Skeletal muscle satellite cell (primary cell): Measurements from ENCODE around the gene MPST.

ENCODE experiments used
- H3K27me3 ChIP-seq: 2 replicates; pipeline ENCODE4 v1.7.0; 2013; ENCODE audit warnings: low read length; ENCODE audit not compliant: control insufficient read depth, insufficient read depth
- H3K36me3 ChIP-seq: 2 replicates; pipeline ENCODE4 v1.7.0; 2013; ENCODE audit warnings: mild to moderate bottlenecking, control low read depth, low read length; ENCODE audit not compliant: insufficient read depth
- H3K4me1 ChIP-seq: 2 replicates; pipeline ENCODE4 v1.7.0; 2013; ENCODE audit warnings: low read length; ENCODE audit not compliant: control insufficient read depth, insufficient read depth
- H3K4me2 ChIP-seq: 2 replicates; pipeline ENCODE4 v1.7.0; 2013; ENCODE audit warnings: mild to moderate bottlenecking, low read length
- H3K4me3 ChIP-seq: 2 replicates; pipeline ENCODE4 v1.7.0; 2013; ENCODE audit warnings: low read length
- H3K9ac ChIP-seq: 2 replicates; pipeline ENCODE4 v1.7.0; 2013; ENCODE audit warnings: mild to moderate bottlenecking, low read depth, low read length, moderate library complexity
- H3K9me3 ChIP-seq: replicated peaks from 2 replicates; pipeline ENCODE4 v1.7.0; 2013; ENCODE audit warnings: mild to moderate bottlenecking, control low read depth, low read length

MPST gene

DNA sequence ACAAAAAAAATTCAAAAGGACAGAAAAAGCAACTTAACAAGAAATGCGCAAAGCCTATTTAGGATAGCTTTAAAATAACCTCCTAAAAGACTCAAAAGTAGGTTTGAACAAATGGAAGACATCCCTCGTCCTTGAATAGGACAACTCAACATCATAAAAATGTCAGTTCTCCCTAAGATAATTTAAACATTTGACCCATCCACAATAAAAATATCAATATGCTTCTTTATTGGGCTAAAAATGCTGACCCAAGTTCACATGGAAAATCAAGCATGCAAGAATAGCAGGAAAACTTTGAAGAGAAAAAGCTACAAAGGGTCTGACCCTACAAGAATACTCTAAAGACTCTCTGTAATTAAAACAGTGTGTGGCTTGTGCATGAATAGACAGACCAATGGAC lies 19.9 kb downstream of the MPST start:
- Histone ChIP-seq H3K27me3 (peaks cover 35% of the 10 kb centered on the region), H3K9ac (no peak overlapping the region), H3K36me3 (no peaks in the 10 kb centered on the region), H3K4me1 (peaks cover 3% of the 10 kb centered on the region), H3K4me3 (no peak overlapping the region), H3K9me3 (no peaks in the 10 kb centered on the region), H3K4me2 (no peak overlapping the region)

DNA sequence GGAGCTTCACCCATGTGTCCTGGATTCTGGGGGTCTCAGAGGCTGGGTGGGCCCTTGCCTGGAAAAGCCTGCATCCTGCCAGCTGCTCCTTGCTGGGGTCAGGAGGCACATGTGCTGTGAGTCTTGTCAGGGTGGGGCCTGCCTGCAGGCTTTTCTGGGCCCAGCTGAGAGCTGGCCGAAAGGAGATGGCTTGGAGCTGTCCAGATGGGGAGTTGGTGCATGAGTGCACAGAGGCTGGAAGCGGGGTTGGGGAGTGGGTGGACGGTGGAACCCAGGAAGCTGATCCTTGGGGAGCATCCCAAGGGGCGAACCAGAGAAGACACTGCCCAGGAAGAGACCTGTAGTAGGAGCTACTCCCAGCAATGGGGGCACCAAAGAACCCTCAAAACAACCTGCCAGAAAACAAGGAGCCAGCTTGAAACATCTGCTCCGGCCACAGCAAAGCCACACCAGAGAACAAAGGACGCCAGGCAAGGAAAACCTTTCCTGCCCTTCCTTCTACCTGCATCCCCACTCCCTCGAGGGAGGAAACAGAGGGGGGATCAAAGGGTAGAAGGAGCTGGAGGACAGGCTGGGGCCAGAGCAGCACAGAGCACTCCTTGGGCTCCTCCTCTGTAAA lies 23.8 kb downstream of the MPST start:
- H3K4me1 ChIP-seq = peaks cover 5% of the 10 kb centered on the region

DNA sequence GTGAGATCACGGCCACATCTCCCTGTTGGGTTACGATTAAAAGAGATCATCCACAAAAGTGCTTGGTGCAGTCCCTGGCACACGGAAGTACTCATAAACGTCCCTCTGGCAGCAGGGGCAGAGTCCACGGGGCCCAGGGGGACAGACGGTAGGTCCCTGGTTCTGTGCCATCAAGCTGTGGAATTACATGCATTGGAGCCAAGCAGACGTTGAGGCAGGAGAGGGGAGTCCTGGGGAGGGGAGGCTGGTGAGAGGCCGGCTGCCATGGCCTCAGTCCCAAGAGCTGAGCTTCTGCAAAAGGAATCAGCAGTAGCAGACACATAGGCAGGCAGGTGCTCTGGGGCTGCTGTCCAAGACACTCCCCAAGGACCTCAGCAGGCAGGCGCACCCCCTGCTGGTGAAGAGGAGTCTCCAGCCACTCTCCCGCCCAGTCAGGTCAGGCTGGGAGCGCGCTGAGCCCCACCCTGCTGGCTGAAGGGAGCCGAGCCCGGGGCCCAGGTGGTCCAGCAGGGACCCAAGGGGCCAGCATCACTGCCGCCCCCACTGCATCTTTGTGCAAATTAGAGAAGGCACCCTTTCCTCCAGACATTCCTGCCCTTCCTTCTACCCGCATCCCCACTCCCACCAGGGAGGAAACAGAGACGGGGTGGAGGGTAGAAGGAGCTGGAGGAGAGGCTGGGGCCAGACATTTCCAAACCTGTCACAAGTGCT lies 24.4 kb downstream of the MPST start:
- peaks cover 5% of the 10 kb centered on the region for H3K4me1 ChIP-seq
- H3K9ac ChIP-seq = no peak overlapping the region
- no peak overlapping the region for H3K4me3 ChIP-seq
- no peaks in the 10 kb centered on the region for H3K9me3 ChIP-seq
- H3K27me3 ChIP-seq = peaks cover 13% of the 10 kb centered on the region
- H3K36me3 ChIP-seq = no peaks in the 10 kb centered on the region
- no peak overlapping the region for H3K4me2 ChIP-seq

More for the DNA sequence above, 23.8 kb downstream of the MPST start:
- no peaks in the 10 kb centered on the region for H3K9me3 ChIP-seq
- H3K4me2 ChIP-seq = no peak overlapping the region
- peaks cover 13% of the 10 kb centered on the region for H3K27me3 ChIP-seq
- H3K9ac ChIP-seq = no peak overlapping the region
- H3K36me3 ChIP-seq = no peaks in the 10 kb centered on the region
- H3K4me3 ChIP-seq = no peak overlapping the region

GRCh38 chr22:37044634-37045625 lies 25.4 kb downstream of the MPST start:
- H3K4me1 ChIP-seq = peaks cover 5% of the 10 kb centered on the region
- no peak overlapping the region for H3K4me2 ChIP-seq
- no peak overlapping the region for H3K4me3 ChIP-seq
- H3K9me3 ChIP-seq = no peaks in the 10 kb centered on the region
- H3K36me3 ChIP-seq = no peaks in the 10 kb centered on the region
- H3K9ac ChIP-seq = no peak overlapping the region
- peaks cover 13% of the 10 kb centered on the region for H3K27me3 ChIP-seq

GRCh38 chr22:37045958-37046357 lies 26.4 kb downstream of the MPST start:
- Histone ChIP-seq H3K27me3 (peaks cover 13% of the 10 kb centered on the region), H3K4me1 (peaks cover 4% of the 10 kb centered on the region), H3K9me3 (no peaks in the 10 kb centered on the region), H3K4me3 (no peak overlapping the region), H3K36me3 (no peaks in the 10 kb centered on the region), H3K4me2 (no peak overlapping the region), H3K9ac (no peak overlapping the region)

DNA sequence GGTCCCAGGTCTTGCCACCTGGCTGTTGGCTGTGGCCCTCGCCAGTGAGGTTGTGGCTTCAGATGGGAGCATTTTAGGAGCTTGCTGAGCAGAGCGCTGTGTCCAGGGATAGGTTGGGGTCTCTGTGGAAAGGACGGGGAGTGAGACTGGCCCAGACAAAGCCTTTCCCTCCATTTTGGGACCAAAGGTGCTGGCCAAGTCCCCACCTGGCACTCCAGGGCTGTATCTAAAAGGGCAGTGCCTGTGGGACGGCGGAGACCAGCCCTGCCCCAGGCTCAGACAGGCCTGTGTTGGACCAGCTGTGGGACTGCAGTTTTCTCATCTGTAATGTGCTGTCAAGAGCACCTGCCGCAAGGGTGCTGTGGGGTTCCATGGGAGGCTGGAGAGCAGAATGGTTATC lies 27.0 kb downstream of the MPST start:
- Histone ChIP-seq H3K9ac (no peak overlapping the region), H3K27me3 (peaks cover 13% of the 10 kb centered on the region), H3K9me3 (no peaks in the 10 kb centered on the region), H3K4me3 (no peak overlapping the region), H3K36me3 (no peaks in the 10 kb centered on the region), H3K4me2 (no peak overlapping the region), H3K4me1 (peaks cover 3% of the 10 kb centered on the region)

DNA sequence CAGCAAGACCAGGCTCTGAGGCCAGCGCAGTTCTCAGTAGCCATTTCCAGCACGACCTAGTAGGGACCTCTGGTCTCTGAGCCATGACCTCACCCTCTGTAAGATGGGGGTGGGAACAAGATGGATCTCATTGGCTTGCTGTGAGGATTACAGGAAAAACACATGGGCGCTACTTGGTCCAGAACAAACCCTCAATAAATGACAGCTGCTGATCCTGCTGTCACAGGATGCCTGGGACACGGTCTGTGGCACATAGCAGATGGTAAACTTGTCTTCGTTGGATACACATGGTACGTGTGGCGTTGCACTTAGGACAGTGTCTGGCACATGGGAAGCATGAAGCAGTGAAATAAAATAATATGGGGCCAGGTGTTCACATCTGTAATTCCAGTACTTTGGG lies 27.5 kb downstream of the MPST start:
- Histone ChIP-seq H3K36me3 (no peaks in the 10 kb centered on the region), H3K9me3 (no peaks in the 10 kb centered on the region), H3K27me3 (peaks cover 13% of the 10 kb centered on the region), H3K4me2 (no peak overlapping the region), H3K9ac (no peak overlapping the region), H3K4me3 (no peak overlapping the region), H3K4me1 (peaks cover 3% of the 10 kb centered on the region)

DNA sequence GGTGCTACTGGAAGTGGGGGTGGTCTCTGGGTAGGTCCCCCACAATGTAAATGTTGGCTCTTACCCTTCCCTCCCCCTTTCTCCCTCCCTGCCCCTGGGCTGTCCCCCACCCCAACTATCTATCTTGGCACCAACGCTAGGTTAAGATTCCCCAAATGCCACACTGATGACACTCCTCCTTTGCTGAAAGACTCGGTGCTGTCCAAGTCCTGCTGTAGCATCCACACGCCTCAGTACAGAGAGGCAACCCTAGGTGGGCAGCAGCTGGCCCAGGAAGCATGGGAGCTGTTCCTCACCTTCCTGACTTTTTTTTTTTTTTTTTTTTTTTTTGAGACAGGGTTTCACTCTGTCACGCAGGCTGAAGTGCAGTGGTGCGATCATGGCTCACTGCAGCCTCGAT lies 28.6 kb downstream of the MPST start:
- Histone ChIP-seq H3K9ac (no peak overlapping the region), H3K36me3 (no peaks in the 10 kb centered on the region), H3K4me3 (no peak overlapping the region), H3K4me1 (peaks cover 14% of the 10 kb centered on the region), H3K27me3 (peaks cover 8% of the 10 kb centered on the region), H3K9me3 (no peaks in the 10 kb centered on the region), H3K4me2 (no peak overlapping the region)

DNA sequence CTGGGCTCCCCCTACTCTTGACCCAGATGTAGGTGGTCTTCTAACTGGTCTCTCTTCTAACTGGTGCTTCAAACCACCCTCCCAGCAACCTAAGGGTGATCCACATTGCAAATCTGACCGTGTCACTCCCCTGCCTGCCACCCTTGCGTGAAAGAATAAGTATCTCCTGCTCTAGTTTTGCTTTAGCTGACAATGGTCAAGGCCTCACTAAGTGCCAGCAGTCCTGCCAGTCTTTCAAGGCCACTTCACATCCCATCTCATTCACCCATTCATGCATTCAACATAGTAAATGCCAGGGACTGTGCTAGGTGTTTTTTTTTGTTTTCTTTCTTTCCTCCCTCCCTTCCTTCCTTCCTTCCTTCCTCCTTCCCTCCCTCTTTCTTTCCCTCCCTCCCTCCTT lies 29.7 kb downstream of the MPST start:
- H3K4me1 ChIP-seq = peaks cover 23% of the 10 kb centered on the region
- H3K9me3 ChIP-seq = no peaks in the 10 kb centered on the region

GRCh38 chr22:37050913-37051312 lies 31.4 kb downstream of the MPST start:
- Histone ChIP-seq H3K9ac (no peak overlapping the region), H3K9me3 (no peaks in the 10 kb centered on the region), H3K4me1 (peaks cover 23% of the 10 kb centered on the region), H3K36me3 (peaks cover 6% of the 10 kb centered on the region), H3K4me2 (peak overlapping the region; percentile 97), H3K27me3 (no peaks in the 10 kb centered on the region), H3K4me3 (no peak overlapping the region)

More for the DNA sequence above, 29.7 kb downstream of the MPST start:
- Histone ChIP-seq H3K4me2 (no peak overlapping the region), H3K36me3 (no peaks in the 10 kb centered on the region), H3K4me3 (no peak overlapping the region), H3K27me3 (no peaks in the 10 kb centered on the region), H3K9ac (no peak overlapping the region)
